Retinal pigment epithelial cell (primary cell): ENCODE measurements around the gene CTNNA2.

Source experiments
- DNase-seq: peaks from one replicate; pipeline ENCODE4 v3.0.0-alpha.2; 2010; ENCODE audit warnings: low read depth
- H3K4me3 ChIP-seq: 2 replicates; pipeline ENCODE4 v1.5.1; 2011; ENCODE audit warnings: mild to moderate bottlenecking, low read length, control low read depth, moderate library complexity
- CTCF ChIP-seq: conservative IDR thresholded peaks from 2 replicates; pipeline ENCODE4 v1.5.1; 2011; ENCODE audit warnings: low read depth, low read length, control low read depth, inconsistent platforms

Gene CTNNA2

GRCh38 chr2:79980116-79980515 lies 467.3 kb downstream of the CTNNA2 start:
- H3K4me3 ChIP-seq, result no peak overlapping the region
- no peak for DNase-seq
- no peak for TF ChIP-seq CTCF

GRCh38 chr2:79980816-79981215 lies 468.0 kb downstream of the CTNNA2 start:
- no peak for DNase-seq
- no peak for TF ChIP-seq CTCF
- H3K4me3 ChIP-seq, result no peak overlapping the region

- no peak for DNase-seq
- TF ChIP-seq CTCF, result no peak
- H3K4me3 ChIP-seq, result no peak overlapping the region
Measured at GRCh38 chr2:79981316-79981715, 468.5 kb downstream of the CTNNA2 start.

GRCh38 chr2:79982445-79982844 lies 469.6 kb downstream of the CTNNA2 start:
- H3K4me3 ChIP-seq, result no peak overlapping the region
- peak; percentile 47 for TF ChIP-seq CTCF

GRCh38 chr2:79984476-79984875 lies 471.6 kb downstream of the CTNNA2 start:
- DNase-seq, result no peak
- TF ChIP-seq CTCF, result no peak
- no peak overlapping the region for H3K4me3 ChIP-seq

More at GRCh38 chr2:79982445-79982844, 469.6 kb downstream of the CTNNA2 start:
- DNase-seq, result no peak

GRCh38 chr2:79985145-79985544 lies 472.3 kb downstream of the CTNNA2 start:
- no peak for TF ChIP-seq CTCF
- no peak for DNase-seq
- H3K4me3 ChIP-seq, result no peak overlapping the region

GRCh38 chr2:79985571-79985970 lies 472.7 kb downstream of the CTNNA2 start:
- no peak for DNase-seq
- no peak overlapping the region for H3K4me3 ChIP-seq
- TF ChIP-seq CTCF, result no peak
